Activated CD4-positive, alpha-beta T cell treated with anti-CD3 and anti-CD28 coated beads, Interleukin-2, amount 50 U/mL, for 48 hours (primary cell): ENCODE data around the gene SMIM36.
"Not testable (repeated sequence)": the region's sequence is repeated elsewhere in the genome, so short reads cannot be mapped to it uniquely, and the experiment has no call there.

Experiments
- DNase-seq, 2 experiments: peaks; one replicate each; pipeline ENCODE4 v3.0.0-alpha.2; 2020

Gene SMIM36

GRCh38 chr17:55510986-55511721 is at the start of gene SMIM36:
SMIM36 (minus strand) TSS chr17:55511452.
- DNase-seq, result no peak

DNA sequence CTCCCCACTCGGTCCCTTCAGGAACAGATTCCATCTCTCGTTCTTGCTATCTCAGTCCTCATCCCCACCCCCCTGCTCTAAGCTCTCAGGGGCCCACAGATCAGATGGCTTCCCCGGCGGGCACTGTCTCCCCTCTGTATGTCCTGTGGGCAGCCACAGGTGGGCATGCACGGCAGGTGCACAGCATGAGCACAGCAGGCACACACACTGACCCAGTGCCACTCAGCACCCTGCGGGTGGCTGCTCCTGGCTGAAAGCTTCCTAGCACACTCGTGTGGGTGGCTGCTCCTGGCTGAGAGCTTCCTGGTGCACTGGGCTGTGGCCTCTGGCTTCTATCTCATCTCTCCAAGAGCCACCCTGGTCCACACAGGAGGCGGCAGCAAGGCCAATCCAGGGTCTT is 44.5 kb upstream of the SMIM36 start:
- DNase-seq, result no peak

GRCh38 chr17:55549140-55549539 is 37.9 kb upstream of the SMIM36 start:
- no peak for DNase-seq

DNA sequence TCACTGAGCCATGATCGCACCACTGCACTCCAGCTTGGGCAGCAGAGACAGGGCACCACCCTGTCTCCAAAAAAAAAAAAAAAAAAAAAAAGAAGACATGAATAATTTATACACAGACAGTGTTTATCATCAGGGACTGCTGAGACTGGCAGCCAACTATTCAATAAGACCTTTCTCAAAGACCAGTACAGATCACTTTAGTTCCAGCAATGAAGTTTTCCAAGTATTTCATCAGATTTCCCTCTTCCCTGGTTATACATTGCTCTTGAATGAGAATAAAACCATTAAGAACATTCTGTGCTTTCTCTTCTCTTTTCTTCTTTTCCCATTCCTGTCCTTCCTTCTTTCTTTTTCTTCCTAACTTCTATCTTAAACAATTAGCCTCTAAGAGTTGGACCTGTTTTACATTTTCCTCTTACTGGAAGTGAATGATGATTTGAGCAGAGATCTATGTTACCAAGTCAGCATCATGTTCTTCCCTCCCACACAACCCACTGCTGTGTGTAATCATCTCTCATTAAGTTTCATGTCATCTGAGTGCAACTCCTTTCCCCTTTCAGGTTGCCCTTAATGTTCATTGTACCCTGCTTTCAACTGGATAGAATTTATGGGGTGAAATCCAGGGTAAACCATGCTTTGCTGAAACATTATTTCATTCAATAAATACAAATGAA is 35.9 kb upstream of the SMIM36 start:
- no peak for DNase-seq

- no peak for DNase-seq
Measured at GRCh38 chr17:55546481-55546880, 35.2 kb upstream of the SMIM36 start.

DNA sequence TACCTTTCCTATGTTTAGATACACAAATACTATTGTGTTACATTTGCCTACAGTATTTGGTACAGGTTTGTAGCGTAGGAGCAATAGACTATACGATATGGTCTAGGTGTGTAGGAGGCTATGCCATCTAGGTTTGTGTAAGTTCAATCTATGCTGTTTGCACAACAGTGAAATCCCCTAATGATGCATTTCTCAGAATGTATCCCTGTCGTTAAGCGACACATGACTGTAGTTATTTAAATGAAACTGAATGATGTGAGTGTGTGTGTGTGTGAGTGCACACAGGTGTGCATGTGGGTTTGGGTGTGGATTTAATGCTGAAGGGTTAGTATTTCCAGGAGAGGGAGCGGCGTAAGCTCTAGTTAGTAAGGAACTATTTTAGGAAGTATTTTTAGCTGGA is 34.6 kb upstream of the SMIM36 start:
- DNase-seq, result no peak

DNA sequence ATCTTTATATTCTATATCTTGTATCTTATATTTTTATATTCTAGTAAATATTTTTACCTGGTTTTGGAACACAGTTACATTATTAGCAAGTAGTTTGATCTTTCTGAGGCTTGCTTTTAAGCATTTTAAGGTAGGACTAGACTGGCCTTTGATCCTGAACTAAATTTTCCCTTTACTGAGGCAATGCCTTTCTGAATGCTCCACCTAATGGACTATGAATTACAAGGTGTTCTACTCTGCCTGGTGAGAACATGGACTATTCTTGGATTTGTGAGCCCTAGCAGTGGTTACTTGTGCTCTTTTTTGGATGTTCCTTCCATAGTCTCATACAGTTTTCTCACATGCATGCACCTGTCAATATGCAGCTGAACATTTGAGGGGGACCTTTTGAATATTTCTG is 32.5 kb upstream of the SMIM36 start:
- DNase-seq, result no peak

DNA sequence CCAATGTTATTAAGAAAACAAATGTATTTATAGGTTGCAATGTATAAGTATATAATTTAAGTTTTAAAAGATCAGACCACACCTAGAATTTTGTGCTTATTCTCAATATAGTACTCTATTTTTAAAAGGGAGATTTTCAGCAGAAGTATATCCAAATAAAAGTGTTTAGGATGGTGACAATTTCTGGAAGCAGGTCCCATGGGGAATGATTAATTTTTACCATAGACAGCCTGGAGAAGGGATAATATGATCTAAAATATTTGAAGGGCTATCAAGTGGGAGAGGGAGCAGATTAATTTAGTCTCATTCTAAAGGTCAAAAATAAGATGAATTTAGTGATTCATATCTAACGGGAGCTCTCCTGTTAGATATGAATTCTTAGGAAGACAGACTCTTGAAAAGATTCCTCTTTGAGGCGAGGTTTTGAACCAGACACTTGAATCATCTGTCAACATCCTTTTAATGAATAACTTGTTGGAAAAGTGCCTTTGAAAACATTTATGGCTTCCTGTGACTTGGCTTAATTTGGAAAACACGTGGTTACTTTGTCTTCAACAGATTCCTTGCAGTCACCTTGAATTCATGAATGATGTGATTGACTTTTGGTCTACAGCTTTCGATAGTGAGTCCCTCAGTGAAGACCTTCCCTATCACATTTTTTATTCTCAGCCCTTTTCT is 29.3 kb upstream of the SMIM36 start:
- no peak for DNase-seq

GRCh38 chr17:55536205-55536604 is 25.0 kb upstream of the SMIM36 start:
- no peak for DNase-seq

DNA sequence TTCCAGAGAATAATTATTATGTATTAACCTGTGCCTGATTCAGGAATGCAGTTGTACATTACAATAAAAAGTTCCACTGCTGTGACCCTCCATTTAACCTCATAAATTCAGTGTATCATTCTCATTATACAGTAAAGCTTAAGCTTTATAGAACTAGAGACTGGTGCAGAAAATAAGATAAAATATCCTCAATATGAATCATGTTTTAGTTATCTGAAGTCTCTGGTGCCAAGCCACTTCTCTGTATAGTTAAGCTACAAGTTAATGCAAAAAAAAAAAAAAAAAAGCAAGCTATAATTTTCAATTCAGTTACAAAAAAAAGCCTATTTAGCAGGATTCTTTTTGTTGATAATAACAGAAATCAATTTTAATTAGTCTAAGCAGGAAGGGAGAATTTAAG is 22.4 kb upstream of the SMIM36 start:
- DNase-seq, result no peak

DNA sequence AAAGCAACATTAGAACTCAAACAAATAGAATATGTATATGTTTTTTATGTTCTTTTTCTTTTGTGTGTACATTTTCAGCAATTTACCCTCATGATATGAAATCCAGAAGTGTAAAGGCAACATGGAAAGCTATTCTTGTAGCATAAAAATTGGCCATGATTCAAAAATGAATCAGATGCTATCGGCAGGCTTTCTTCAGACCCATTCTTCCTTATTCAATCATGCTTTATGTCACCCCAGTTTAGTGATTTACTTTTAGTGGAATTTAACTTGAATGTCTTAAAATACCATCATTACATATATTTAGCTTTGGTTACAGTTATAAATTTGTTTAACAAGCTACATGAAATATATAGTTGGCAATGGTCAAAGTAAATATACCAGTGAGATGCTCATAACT is 21.4 kb upstream of the SMIM36 start:
- DNase-seq, result no peak

DNA sequence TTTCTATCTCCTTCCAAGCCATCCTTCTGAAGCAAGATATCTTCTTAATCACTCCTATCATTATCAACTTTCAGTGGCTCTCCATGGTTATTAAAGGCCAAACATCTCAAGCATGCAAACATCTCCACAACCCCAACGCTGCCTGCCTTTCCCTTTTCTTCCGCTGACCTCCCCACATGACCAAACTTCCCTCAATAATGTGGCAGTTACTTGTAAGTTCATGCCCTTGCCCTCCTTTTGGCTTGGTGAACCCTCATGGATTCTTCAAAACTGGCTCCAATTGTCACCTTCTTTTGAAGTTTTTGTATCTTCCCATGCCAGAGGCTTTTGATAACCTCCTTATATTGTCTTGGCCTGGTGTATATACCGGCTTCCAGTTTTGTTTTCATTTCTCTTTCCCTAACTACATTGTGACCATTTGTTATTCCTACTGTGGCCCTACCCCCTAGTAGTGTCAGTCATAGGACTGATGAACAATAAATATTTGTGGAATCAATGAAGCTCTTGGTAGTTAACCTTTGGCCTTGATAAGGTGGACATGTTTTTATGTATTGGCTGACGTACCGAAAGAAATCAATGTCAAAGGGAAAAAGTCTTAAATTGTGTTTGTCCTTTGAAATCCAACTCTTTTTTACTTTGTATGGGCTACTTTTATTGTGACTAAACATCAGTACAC is 19.9 kb upstream of the SMIM36 start:
- no peak for DNase-seq

GRCh38 chr17:55530064-55530463 is 18.8 kb upstream of the SMIM36 start:
- no peak for DNase-seq

GRCh38 chr17:55527540-55528118 is 16.4 kb upstream of the SMIM36 start:
- DNase-seq, result peak; percentile 5 to 20

DNA sequence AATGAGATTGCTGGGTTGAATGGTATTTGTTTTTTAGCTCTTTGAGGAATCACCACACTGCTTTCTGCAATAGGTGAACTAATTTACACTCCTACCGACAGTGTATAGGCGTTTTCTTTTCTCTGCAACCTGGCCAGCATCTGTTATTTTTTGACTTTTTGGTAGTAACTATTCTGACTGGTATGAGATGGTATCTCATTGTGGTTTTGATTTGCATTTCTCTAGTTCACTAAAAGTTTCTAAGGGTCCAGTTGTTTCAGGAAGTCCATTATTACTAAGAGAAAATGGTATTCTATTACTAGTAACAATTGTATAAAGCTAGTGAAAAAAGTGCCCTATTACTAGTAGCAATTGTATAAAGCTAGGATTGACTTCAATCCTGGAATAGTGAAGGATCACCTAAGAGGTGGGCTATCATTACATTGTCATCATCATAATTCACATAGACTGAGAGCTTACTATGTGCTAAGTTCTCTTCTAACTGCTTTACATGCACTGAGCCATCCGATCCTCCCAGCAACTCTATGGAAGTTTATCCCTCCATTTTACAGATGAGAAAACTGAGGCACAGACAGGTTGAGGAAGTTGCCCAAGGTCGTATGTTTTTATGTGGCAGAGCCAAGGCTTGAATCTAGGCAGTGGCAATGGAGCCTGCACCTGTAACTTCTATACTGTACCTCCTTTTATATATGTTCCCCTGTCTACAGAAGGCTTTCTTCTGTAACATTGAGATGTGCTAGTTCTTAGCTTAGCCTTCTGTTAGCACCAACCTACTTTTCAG is 13.4 kb upstream of the SMIM36 start:
- DNase-seq, result no peak

DNA sequence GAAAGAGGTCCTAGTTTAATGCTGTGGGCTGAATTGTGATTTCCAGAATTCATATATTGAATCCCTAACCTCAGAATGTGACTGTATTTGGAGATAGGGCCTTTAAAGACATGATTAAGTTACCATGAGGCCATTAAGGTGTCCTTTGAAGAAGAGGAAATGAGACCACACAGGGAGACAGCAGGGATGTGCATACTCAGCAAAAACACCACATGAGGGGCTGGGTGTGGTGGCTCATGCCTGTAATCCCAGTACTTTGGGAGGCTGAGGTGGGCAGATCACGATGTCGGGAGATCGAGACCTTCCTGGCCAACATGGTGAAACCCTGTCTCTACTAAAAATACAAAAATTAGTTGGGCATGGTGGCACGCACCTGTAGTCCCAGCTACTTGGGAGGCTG is 11.8 kb upstream of the SMIM36 start:
- DNase-seq, result not testable (repeated sequence)

- no peak for DNase-seq
Measured at GRCh38 chr17:55521186-55521585, 9.9 kb upstream of the SMIM36 start.

DNA sequence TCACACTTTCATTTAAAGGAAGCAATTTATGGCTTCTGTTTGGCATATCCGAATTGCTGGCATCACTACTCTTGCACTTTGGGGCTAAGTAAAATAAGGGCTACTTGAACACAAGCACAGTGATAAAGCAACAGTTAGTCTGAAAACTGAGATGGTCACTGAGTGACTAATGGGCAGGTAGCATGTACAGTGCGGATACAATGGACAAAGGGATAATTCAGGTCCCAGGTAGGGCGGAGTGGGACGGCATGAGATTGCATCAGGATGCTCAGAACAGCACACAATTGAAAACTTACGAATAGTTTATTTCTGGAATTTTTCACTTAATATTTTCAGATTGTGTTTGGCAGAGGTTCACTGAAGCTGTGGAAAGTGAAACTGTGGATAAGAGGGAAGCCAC is 9.2 kb upstream of the SMIM36 start:
- no peak for DNase-seq

DNA sequence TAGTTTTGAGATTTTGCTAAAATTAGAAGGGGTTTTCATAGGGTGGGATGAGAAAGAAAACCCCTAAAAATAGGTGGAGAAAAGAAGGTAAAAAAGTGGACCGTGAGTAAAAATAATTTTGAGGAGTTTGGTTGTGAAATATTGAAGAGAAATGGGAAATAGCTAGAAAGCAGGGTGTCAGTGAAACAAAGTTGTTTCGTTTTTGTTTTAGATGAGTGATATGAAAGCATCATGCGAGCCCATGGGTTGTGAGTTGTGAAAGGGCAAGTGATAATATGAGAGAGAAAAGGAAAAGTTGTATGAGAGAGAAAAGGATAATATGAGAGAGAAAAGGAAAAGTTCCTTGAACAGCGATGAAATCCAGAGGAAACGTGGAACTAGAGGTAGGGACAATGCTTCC is 7.3 kb upstream of the SMIM36 start:
- DNase-seq, result no peak

DNA sequence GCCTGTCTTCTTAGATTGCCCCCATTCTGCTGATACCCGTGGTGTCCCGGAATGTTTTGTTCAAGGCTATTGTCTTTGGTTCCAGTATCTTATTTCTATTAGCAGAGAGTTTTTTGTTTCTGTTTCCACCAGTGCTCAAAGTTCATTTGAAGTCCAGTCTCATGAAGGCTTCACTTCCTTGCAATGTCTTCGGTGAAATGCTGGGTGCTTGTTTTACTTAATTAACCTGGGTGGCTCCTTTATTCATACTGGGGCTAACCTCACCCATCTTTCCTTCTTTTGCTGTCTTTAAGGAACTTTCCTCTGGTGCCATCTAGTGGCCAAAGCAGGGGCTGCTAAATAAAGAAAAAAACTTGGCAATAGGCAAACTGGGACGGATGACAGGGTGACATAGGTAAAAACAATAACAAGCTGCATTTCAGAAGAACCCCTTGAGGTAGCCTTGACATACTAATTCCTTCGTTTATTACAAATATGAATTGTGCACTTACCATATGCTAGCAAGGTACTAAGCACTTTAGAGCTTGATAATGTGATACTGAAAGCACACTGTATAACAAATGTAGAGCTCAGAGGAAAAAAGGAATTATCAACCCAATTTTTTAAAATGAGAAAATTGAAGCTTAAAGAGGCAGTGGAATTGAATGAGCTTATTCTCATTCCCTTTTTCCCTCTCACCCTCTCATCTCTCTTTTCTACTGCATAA is 2.8 kb upstream of the SMIM36 start:
- DNase-seq, result peak; percentile 81 to 85

- DNase-seq, result not testable (repeated sequence)
Measured at GRCh38 chr17:55507669-55508068, 3.6 kb downstream of the SMIM36 start.

DNA sequence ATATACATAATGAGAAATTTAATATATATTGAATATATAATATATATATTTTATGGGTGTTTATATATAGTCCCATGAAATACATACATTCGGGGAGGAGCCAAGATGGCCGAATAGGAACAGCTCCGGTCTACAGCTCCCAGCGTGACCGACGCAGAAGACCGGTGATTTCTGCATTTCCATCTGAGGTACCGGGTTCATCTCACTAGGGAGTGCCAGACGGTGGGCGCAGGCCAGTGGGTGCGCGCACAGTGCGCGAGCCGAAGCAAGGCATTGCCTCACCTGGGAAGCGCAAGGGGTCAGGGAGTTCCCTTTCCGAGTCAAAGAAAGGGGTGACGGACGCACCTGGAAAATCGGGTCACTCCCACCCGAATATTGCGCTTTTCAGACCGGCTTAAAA is 9.6 kb downstream of the SMIM36 start:
- DNase-seq, result not testable (repeated sequence)
